A172 (cell line): ENCODE results near the gene TGFBR3. TPM values are rescaled to one million over a fixed set of nuclear protein-coding genes. Genes with fewer than 3 reads are reported as not detected.

Source experiments
- DNase-seq: peaks from one replicate; pipeline ENCODE4 v3.0.0-alpha.2; 2015; ENCODE audit warnings: low spot score
- total RNA-seq: library from RNA; depleted of rRNA; stranded (reverse); fragments of >200 nt; shearing (Covaris generic); gene quantifications from 2 replicates; pipeline ENCODE4 v1.2.3, GENCODE V29; 2014

TGFBR3 gene
- total RNA-seq, 1 experiment from 2014 or later = 9.5 TPM

GRCh38 chr1:91711504-91712247, 174.3 kb downstream of the TGFBR3 start:
- no peak for DNase-seq

- no peak for DNase-seq
These were observed 175.7 kb downstream of the TGFBR3 start for GRCh38 chr1:91710261-91710660.

- DNase-seq = no peak
These were observed 177.3 kb downstream of the TGFBR3 start for GRCh38 chr1:91708691-91709090.

GRCh38 chr1:91707890-91708218, 178.1 kb downstream of the TGFBR3 start:
- no peak for DNase-seq

- no peak for DNase-seq
These were observed 178.6 kb downstream of the TGFBR3 start for GRCh38 chr1:91707114-91707889.

- no peak for DNase-seq
These were observed 179.6 kb downstream of the TGFBR3 start for GRCh38 chr1:91706140-91706957.

GRCh38 chr1:91704746-91705145, 181.2 kb downstream of the TGFBR3 start:
- DNase-seq = no peak

GRCh38 chr1:91703095-91703494, 182.9 kb downstream of the TGFBR3 start:
- no peak for DNase-seq

- DNase-seq = no peak
These were observed 184.5 kb downstream of the TGFBR3 start for GRCh38 chr1:91701472-91701869.

GRCh38 chr1:91700771-91701471, 185.0 kb downstream of the TGFBR3 start:
- DNase-seq = no peak

- peak; percentile 6 for DNase-seq
These were observed 185.6 kb downstream of the TGFBR3 start for GRCh38 chr1:91700332-91700731.

- DNase-seq = no peak
These were observed 186.5 kb downstream of the TGFBR3 start for GRCh38 chr1:91699339-91699974.

- no peak for DNase-seq
These were observed 188.1 kb downstream of the TGFBR3 start for GRCh38 chr1:91697861-91698260.

- no peak for DNase-seq
These were observed 188.5 kb downstream of the TGFBR3 start for GRCh38 chr1:91697416-91697815.

GRCh38 chr1:91696321-91696720, 189.6 kb downstream of the TGFBR3 start:
- DNase-seq = no peak

- DNase-seq = no peak
These were observed 192.4 kb downstream of the TGFBR3 start for GRCh38 chr1:91693557-91693956.

- no peak for DNase-seq
These were observed 194.4 kb downstream of the TGFBR3 start for GRCh38 chr1:91691525-91691924.

GRCh38 chr1:91689641-91690481, 196.1 kb downstream of the TGFBR3 start:
- no peak for DNase-seq

- DNase-seq = no peak
These were observed 198.5 kb downstream of the TGFBR3 start for GRCh38 chr1:91687452-91687851.

GRCh38 chr1:91685994-91686393, 200.0 kb downstream of the TGFBR3 start:
- no peak for DNase-seq
